ENCODE measurements around the gene EGFR.
"Not testable (repeated sequence)": the region's sequence is repeated elsewhere in the genome, so short reads cannot be mapped to it uniquely, and the experiment has no call there.

Gene EGFR

GRCh38 chr7:55148571-55148970 is 129.8 kb downstream of the EGFR start:
- DNase-seq (ENCODE audit: low read depth), result no peak

GRCh38 chr7:55149001-55149400 is 130.2 kb downstream of the EGFR start:
- no peak for DNase-seq (ENCODE audit: low read depth)

- no peak for DNase-seq (ENCODE audit: low read depth)
Observed at GRCh38 chr7:55150166-55150565, 131.3 kb downstream of the EGFR start.

- no peak for DNase-seq (ENCODE audit: low read depth)
Observed at GRCh38 chr7:55150709-55151451, 132.1 kb downstream of the EGFR start.

GRCh38 chr7:55152516-55152915 is 133.7 kb downstream of the EGFR start:
- DNase-seq (ENCODE audit: low read depth), result no peak

GRCh38 chr7:55154096-55154495 is 135.3 kb downstream of the EGFR start:
- no peak for DNase-seq (ENCODE audit: low read depth)

DNA sequence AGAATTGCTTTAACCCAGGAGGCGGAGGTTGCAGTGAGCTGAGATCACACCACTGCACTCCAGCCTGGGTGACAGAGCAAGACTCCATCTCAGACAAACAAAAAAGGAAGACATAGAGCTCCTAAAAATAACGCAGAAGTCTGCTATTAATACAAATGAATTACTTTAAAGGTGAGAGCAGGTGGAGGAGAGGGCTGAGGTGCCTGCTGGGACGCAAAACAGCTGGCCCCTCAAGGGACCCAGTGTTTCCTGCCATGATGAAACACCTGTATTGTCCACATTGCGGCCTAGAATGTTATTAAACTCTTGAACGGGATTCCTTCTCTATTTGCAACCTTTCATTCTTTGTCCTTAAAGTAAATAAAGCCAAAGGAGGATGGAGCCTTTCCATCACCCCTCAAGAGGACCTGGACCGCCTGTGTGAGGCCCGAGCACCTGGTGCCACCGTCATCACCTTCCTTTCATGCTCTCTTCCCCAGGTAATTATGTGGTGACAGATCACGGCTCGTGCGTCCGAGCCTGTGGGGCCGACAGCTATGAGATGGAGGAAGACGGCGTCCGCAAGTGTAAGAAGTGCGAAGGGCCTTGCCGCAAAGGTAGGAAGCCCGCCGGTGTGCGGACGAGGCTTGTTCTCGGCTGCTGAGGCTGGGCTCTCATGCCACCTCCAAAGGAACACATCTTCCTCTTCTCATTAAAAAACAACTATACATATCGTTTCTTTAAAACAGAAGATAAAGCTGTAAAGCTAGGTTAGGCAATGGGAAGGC is 136.7 kb downstream of the EGFR start:
- no peak for DNase-seq (ENCODE audit: low read depth)

- no peak for DNase-seq (ENCODE audit: low read depth)
Observed at GRCh38 chr7:55156919-55157763, 138.3 kb downstream of the EGFR start.

- DNase-seq (ENCODE audit: low read depth), result no peak
Observed at GRCh38 chr7:55157764-55158105, 138.9 kb downstream of the EGFR start.

DNA sequence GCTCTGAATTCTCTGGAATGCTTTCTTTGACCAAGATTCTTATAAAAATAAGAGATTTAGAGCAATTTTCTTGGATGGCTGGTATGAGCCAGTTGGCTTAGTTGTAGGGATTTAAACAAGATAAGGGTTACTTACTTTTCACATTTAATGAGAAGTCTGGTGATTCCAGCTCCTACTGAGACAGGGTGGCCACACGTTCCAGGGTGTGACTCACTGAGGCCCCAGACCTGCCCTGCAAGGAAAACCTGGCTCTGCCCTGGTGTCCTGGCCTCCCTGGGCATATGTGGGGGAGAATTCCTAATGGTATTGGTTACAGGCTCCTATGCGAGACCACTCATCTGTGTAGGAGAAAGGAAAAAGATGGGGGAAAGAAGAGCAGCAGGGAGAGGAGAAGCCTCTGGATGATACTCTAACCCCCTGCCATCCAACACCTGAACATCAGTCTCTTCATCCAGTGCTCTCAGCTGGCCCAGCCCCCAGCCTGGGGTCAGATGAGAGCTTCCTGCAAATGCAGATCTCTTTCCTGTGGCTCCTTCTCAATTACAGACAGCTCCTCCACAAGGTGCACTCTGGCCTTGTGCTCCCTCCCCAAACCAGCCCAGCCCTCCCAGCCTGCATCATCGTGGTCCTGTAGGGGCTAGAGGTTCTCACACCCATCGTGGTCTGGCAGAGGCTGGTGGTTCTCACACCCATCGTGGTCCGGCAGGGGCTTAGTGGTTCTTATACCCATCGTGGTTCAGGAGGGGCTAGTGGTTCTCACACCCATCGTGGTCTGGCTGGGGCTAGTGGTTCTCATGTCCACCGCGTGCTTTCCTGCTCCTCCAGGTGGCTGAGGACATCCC is 139.9 kb downstream of the EGFR start:
- DNase-seq (ENCODE audit: low read depth), result no peak

DNA sequence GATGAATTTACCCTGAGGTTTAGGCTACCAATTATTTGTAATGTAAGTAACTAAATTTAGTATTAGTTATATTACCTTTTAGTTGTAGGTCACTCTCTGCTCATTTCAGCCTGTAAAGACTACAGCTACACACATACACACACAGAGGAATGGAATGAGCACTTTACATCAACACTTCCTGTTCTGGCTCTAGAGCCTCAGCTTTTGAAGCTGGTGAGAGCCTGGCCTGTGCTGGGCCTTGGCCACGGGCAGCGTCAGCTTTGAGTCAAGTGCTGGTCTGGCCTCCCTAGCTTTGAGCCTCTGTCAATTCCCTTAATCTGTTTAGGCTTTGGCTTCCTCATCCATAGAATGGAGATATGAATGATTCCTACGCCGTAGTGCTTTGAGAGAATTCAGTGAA is 141.7 kb downstream of the EGFR start:
- DNase-seq (ENCODE audit: low read depth), result no peak

GRCh38 chr7:55161154-55161687 is 142.4 kb downstream of the EGFR start:
- no peak for DNase-seq (ENCODE audit: low read depth)

- DNase-seq (ENCODE audit: low read depth), result no peak
Observed at GRCh38 chr7:55162476-55162875, 143.7 kb downstream of the EGFR start.

DNA sequence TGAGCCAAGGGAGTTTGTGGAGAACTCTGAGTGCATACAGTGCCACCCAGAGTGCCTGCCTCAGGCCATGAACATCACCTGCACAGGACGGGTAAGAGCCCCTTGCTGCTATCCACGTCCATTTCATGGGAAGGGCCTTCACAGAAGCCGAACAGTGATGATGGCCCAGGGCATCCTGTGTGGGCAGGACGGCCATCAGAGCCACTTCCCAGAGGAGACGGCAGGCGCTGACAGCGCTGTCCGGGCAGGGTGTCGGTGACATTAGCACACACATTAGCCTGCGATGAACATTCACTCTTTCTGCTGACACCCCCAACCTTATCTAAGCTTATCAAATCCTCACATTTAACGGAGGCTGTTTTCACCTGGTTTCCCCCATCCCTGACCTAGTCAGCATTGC is 144.9 kb downstream of the EGFR start:
- no peak for DNase-seq (ENCODE audit: low read depth)

GRCh38 chr7:55164527-55164926 is 145.7 kb downstream of the EGFR start:
- no peak for DNase-seq (ENCODE audit: low read depth)

DNA sequence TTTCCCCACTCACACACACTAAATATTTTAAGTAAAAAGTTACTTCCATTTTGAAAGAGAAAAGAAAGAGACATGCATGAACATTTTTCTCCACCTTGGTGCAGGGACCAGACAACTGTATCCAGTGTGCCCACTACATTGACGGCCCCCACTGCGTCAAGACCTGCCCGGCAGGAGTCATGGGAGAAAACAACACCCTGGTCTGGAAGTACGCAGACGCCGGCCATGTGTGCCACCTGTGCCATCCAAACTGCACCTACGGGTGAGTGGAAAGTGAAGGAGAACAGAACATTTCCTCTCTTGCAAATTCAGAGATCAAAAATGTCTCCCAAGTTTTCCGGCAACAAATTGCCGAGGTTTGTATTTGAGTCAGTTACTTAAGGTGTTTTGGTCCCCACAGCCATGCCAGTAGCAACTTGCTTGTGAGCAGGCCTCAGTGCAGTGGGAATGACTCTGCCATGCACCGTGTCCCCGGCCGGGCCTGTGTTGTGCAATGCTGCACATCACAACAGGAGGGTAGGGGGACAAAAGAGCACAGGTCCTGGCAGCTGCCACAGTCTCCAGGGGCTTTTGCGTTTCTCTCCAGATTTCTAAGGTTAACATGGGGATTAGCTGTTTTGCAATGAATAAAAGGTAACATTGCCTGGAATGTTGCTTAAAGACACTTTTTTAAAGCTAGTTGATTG is 146.5 kb downstream of the EGFR start:
- DNase-seq (ENCODE audit: low read depth), result no peak

DNA sequence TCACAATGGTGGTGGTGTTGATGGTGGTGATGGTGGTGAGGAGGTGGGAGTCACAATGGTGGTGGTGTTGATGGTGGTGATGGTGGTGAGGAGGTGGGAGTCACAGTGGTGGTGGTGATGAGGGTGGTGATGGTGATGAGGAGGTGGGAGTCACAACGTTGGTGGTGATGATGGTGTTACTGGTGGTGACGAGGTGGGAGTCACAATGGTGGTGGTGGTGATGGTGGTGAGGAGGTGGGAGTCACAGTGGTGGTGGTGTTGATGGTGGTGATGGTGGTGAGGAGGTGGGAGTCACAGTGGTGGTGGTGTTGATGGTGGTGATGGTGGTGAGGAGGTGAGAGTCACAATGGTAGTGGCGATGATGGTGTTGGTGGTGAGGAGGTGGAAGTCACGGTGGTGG is 148.5 kb downstream of the EGFR start:
- DNase-seq (ENCODE audit: low read depth), result not testable (repeated sequence)

GRCh38 chr7:55170335-55171069 is 151.7 kb downstream of the EGFR start:
- no peak for DNase-seq (ENCODE audit: low read depth)

DNA sequence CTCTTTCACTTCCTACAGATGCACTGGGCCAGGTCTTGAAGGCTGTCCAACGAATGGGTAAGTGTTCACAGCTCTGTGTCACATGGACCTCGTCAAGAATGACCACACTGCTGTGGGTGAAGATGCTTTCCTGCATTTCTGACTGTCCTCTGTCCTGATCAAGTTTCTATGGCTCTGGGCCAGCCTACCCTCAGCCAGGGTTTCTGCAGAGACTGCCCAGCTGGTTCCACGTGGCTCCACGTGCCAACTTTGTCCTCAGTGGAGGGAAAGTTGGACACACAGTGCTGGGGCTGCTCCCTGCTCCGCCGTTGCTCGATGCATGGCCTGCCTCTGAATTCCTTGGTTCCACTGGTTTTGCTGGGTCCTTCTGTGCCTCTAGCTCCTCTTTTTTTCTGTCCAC is 152.3 kb downstream of the EGFR start:
- DNase-seq (ENCODE audit: low read depth), result no peak

DNA sequence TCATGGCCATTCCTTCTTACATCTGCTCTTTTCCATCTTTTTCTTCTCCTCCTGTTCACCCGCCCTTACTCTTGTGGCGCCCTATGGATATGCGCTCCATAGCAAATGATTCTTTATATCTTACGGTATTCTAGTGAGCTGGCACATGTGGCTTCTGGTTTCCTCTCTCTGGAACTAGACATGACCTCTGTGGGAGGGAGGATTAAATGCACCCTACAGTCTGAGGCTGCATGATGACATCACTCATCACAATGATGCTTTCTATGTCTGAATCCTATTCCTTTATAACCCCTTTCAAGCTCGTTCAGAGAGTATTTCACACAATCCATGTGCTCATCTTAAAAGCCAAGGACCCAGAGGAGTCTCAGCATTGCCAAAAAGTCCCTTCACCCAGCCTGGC is 153.3 kb downstream of the EGFR start:
- DNase-seq (ENCODE audit: low read depth), result no peak

All from HS-5 (cell line).